ENCODE results near the gene FAM53A.
A peak's percentile ranks its signal among the peaks of the same experiment; 100 is the strongest.

The FAM53A gene

GRCh38 chr4:1637580-1638271 is 46.4 kb downstream of the FAM53A start:
- DNase-seq = no peak

GRCh38 chr4:1636490-1637211 is 47.5 kb downstream of the FAM53A start:
- DNase-seq = no peak

GRCh38 chr4:1635464-1635863 is 48.6 kb downstream of the FAM53A start:
- DNase-seq = no peak

GRCh38 chr4:1633993-1634392 is 50.1 kb downstream of the FAM53A start:
- DNase-seq = no peak

- no peak for DNase-seq
Observed at GRCh38 chr4:1632109-1633104, 51.7 kb downstream of the FAM53A start.

- no peak for DNase-seq
Observed at GRCh38 chr4:1631136-1631535, 53.0 kb downstream of the FAM53A start.

GRCh38 chr4:1630266-1630665 is 53.8 kb downstream of the FAM53A start:
- no peak for DNase-seq

- no peak for DNase-seq
Observed at GRCh38 chr4:1629699-1630083, 54.4 kb downstream of the FAM53A start.

- DNase-seq = peak; percentile 75
Observed at GRCh38 chr4:1628892-1629698, 55.0 kb downstream of the FAM53A start.

- no peak for DNase-seq
Observed at GRCh38 chr4:1627417-1628313, 56.4 kb downstream of the FAM53A start.

- DNase-seq = no peak
Observed at GRCh38 chr4:1626941-1627340, 57.2 kb downstream of the FAM53A start.

GRCh38 chr4:1626151-1626550 is 58.0 kb downstream of the FAM53A start:
- DNase-seq = no peak

GRCh38 chr4:1625600-1626138 is 58.4 kb downstream of the FAM53A start:
- DNase-seq = no peak

GRCh38 chr4:1624519-1624910 is 59.6 kb downstream of the FAM53A start:
- no peak for DNase-seq

- DNase-seq = no peak
Observed at GRCh38 chr4:1623821-1624518, 60.1 kb downstream of the FAM53A start.

GRCh38 chr4:1623400-1623799 is 60.7 kb downstream of the FAM53A start:
- no peak for DNase-seq

- no peak for DNase-seq
Observed at GRCh38 chr4:1622956-1623355, 61.2 kb downstream of the FAM53A start.

- DNase-seq = no peak
Observed at GRCh38 chr4:1622238-1622637, 61.9 kb downstream of the FAM53A start.

- DNase-seq = no peak
Observed at GRCh38 chr4:1621526-1621925, 62.6 kb downstream of the FAM53A start.

- DNase-seq = no peak
Observed at GRCh38 chr4:1619151-1619672, 64.9 kb downstream of the FAM53A start.

Measured in CD4-positive, alpha-beta T cell treated with Interleukin-17A for 1 hour (primary cell).